Thoracic aorta (tissue), 2 donors: ENCODE measurements around the gene CAVIN2. TPM values are rescaled to one million over a fixed set of nuclear protein-coding genes. Genes with fewer than 3 reads are reported as not detected.

Experiments used
- ATAC-seq: fragments of 150-250 bp; one replicate; pipeline ENCODE4 v1.8.0; 2017; ENCODE audit warnings: low read depth; ENCODE audit not compliant: insufficient number of reproducible peaks, low FRiP score
- DNase-seq: peaks from one replicate; pipeline ENCODE4 v3.0.0-alpha.2; 2020; ENCODE audit warnings: low spot score
- H3K27ac ChIP-seq, 2 donors: fragments of 200-600 bp; sonication (generic); 1 replicate in 1 of 2; 2 replicates in 1 of 2; pipeline ENCODE4 v1.5.1; 2016; ENCODE audit warnings: mild to moderate bottlenecking in 2 of 2, moderate library complexity in 2 of 2
- H3K27me3 ChIP-seq: fragments of 200-600 bp; sonication (generic); replicated peaks from 2 replicates; pipeline ENCODE4 v1.6.0; 2016; ENCODE audit warnings: mild to moderate bottlenecking; ENCODE audit not compliant: insufficient read depth
- H3K36me3 ChIP-seq: fragments of 200-600 bp; sonication (generic); one replicate; pipeline ENCODE4 v1.5.1; 2016
- H3K4me1 ChIP-seq, 2 donors: fragments of 200-600 bp; sonication (generic); 1 replicate in 1 of 2; 2 replicates in 1 of 2; pipeline versions ENCODE4 v1.5.1 to v1.6.0; 2016; ENCODE audit warnings: low read depth in 2 of 2, mild to moderate bottlenecking in 1 of 2; ENCODE audit not compliant: control insufficient read depth in 1 of 2
- H3K4me3 ChIP-seq: fragments of 200-600 bp; sonication (generic); 2 replicates; pipeline ENCODE4 v1.5.1; 2016; ENCODE audit warnings: mild to moderate bottlenecking
- H3K9me3 ChIP-seq: fragments of 200-600 bp; sonication (generic); 2 replicates; pipeline ENCODE4 v1.5.1; 2016
- total RNA-seq, 2 donors: library from RNA; depleted of rRNA; stranded (reverse); fragments of >200 nt; gene quantifications; one replicate each; pipeline versions ENCODE4 v1.1.0 to v1.2.3, GENCODE V29; 2016
- TF ChIP-seq, protein P1 (sequence below): fragments of 200-600 bp; sonication (generic); IDR thresholded peaks from one replicate; pipeline ENCODE4 v1.5.1; 2019; ENCODE audit warnings: antibody characterized with exemption

Gene CAVIN2
- total RNA-seq, 2 donors from 2014 or later: 14.9 to 15.0 TPM

- Histone ChIP-seq H3K4me3 (no peak overlapping the region), H3K27ac (no peak overlapping the region), H3K27me3 (no peaks in the 10 kb centered on the region), H3K36me3 (no peaks in the 10 kb centered on the region), H3K9me3 (no peaks in the 10 kb centered on the region), H3K4me1 (no peaks in the 10 kb centered on the region)
- DNase-seq: no peak
- TF ChIP-seq, protein P1, sequence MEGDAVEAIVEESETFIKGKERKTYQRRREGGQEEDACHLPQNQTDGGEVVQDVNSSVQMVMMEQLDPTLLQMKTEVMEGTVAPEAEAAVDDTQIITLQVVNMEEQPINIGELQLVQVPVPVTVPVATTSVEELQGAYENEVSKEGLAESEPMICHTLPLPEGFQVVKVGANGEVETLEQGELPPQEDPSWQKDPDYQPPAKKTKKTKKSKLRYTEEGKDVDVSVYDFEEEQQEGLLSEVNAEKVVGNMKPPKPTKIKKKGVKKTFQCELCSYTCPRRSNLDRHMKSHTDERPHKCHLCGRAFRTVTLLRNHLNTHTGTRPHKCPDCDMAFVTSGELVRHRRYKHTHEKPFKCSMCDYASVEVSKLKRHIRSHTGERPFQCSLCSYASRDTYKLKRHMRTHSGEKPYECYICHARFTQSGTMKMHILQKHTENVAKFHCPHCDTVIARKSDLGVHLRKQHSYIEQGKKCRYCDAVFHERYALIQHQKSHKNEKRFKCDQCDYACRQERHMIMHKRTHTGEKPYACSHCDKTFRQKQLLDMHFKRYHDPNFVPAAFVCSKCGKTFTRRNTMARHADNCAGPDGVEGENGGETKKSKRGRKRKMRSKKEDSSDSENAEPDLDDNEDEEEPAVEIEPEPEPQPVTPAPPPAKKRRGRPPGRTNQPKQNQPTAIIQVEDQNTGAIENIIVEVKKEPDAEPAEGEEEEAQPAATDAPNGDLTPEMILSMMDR: no peak
- no peak for ATAC-seq
Observed at GRCh38 chr2:191853843-191854242, 7.0 kb upstream of the CAVIN2 start.

DNA sequence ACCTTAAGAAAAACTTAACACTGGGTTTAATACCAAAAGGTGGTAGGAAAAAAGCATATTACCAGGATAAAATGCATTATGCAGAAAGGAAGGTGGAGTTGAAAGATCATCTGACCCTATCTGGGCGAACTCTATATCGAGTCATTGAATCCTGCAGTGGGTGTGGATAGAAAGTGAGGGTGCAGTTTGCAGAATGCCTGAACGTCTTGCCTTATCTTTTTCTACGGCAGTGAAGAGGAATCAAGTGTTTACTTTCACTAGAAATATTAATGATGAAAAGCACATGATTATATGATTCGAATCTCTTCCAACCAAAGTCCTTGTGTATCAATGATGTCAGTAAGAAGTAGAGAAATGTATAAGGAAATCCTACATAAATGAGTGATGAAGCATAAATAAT lies 4.3 kb upstream of the CAVIN2 start:
- H3K27ac ChIP-seq: no peak overlapping the region
- DNase-seq (no peak), ATAC-seq (no peak)
- peaks cover 9 to 19% of the 10 kb centered on the region in 2 donors for H3K4me1 ChIP-seq
- H3K9me3 ChIP-seq: no peaks in the 10 kb centered on the region
- TF ChIP-seq, protein P1: no peak
- no peaks in the 10 kb centered on the region for H3K36me3 ChIP-seq
- no peaks in the 10 kb centered on the region for H3K27me3 ChIP-seq
- H3K4me3 ChIP-seq: no peak overlapping the region

- no peak overlapping the region for H3K4me3 ChIP-seq
- no peaks in the 10 kb centered on the region for H3K9me3 ChIP-seq
- peaks cover 9 to 32% of the 10 kb centered on the region in 2 donors for H3K4me1 ChIP-seq
- H3K36me3 ChIP-seq: no peaks in the 10 kb centered on the region
- TF ChIP-seq, protein P1: no peak
- DNase-seq (no peak), ATAC-seq (no peak)
- no peak overlapping the region for H3K27ac ChIP-seq
- H3K27me3 ChIP-seq: no peaks in the 10 kb centered on the region
Observed at GRCh38 chr2:191848771-191849767, 2.2 kb upstream of the CAVIN2 start.

- Histone ChIP-seq H3K9me3 (no peaks in the 10 kb centered on the region), H3K36me3 (no peaks in the 10 kb centered on the region), H3K4me1 (peaks cover 9 to 32% of the 10 kb centered on the region in 2 donors), H3K27me3 (no peaks in the 10 kb centered on the region), H3K4me3 (peak overlapping the region; percentile 64), H3K27ac (no peak overlapping the region)
- DNase-seq (no peak), ATAC-seq (no peak)
- TF ChIP-seq, protein P1: no peak
Observed at GRCh38 chr2:191847764-191848163, 876 bp upstream of the CAVIN2 start.

DNA sequence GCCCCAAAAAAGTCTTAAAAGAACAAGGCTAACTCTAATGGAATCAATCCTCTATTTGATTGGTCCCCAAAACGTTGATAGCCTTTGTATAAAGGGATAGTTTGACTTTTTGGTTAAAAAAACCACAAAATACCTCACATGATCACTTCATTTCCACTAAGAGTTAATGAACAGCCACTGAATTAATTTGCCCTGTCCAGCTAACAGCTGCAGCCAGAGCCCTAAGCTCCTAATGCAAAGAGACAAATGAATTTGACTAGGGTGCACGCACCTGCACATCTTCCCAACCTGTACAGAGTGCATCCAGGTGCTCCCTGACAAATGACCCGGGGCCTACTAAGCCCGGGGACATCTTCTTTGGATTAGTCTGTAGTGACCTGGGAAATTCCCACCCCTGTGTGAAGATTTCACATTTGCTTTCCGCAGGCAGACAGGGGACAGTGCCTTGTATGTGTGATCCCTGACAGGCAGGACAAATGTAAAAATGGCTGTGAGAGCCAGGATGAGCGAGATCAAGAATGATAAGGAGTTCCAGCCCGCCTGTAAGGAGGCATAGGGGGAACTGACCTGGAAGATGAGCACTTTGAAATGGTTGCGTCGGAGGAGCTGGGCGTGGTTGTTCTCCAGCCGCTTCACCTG lies 893 bp downstream of the CAVIN2 start:
- Histone ChIP-seq H3K9me3 (no peaks in the 10 kb centered on the region), H3K4me1 (peaks cover 9 to 32% of the 10 kb centered on the region in 2 donors), H3K27ac (no peak overlapping the region), H3K36me3 (no peaks in the 10 kb centered on the region), H3K4me3 (peak overlapping the region; percentile 64), H3K27me3 (no peaks in the 10 kb centered on the region)
- no peak for DNase-seq
- no peak for ATAC-seq
- TF ChIP-seq, protein P1: no peak
